Keratinocyte (primary cell): ENCODE data around the gene CUX1. TPM values are rescaled to one million over a fixed set of nuclear protein-coding genes. Genes with fewer than 3 reads are reported as not detected.
"Not testable (repeated sequence)": the region's sequence is repeated elsewhere in the genome, so short reads cannot be mapped to it uniquely, and the experiment has no call there.

Experiments
- DNase-seq: peaks from one replicate; pipeline ENCODE4 v3.0.0-alpha.2; 2011; ENCODE audit warnings: low read depth, missing footprints, low spot score
- FAIRE-seq: peaks from 2 replicates; lab custom pipeline; 2011; peaks lifted over from hg19 to GRCh38; lab: Jason Lieb, UNC
- H2AFZ ChIP-seq: 2 replicates; pipeline ENCODE4 v1.6.0; 2012; ENCODE audit warnings: low read length, control low read depth, inconsistent platforms; ENCODE audit not compliant: control insufficient read depth
- H3K27ac ChIP-seq: 2 replicates; pipeline ENCODE4 v1.5.1; 2011; ENCODE audit warnings: low read length; ENCODE audit not compliant: control insufficient read depth, insufficient read depth
- H3K27me3 ChIP-seq: 3 replicates; pipeline ENCODE4 v1.6.0; 2011; ENCODE audit warnings: low read length; ENCODE audit not compliant: control insufficient read depth, insufficient read depth; ENCODE audit errors: extremely low read depth
- H3K36me3 ChIP-seq, 2 experiments: 2 replicates in 1 of 2; 3 replicates in 1 of 2; pipeline ENCODE4 v1.5.1; 2011; ENCODE audit warnings: low read length in 2 of 2, mild to moderate bottlenecking in 1 of 2; ENCODE audit not compliant: control insufficient read depth in 2 of 2, insufficient read depth in 2 of 2; ENCODE audit errors: extremely low read depth in 1 of 2
- H3K4me1 ChIP-seq: 3 replicates; pipeline ENCODE4 v1.5.1; 2011; ENCODE audit warnings: low read length; ENCODE audit not compliant: control insufficient read depth, insufficient read depth; ENCODE audit errors: extremely low read depth
- H3K4me2 ChIP-seq: 3 replicates; pipeline ENCODE4 v1.6.0; 2011; ENCODE audit warnings: low read depth, low read length; ENCODE audit not compliant: control insufficient read depth, insufficient read depth; ENCODE audit errors: extremely low read depth
- H3K4me3 ChIP-seq, 3 experiments: fragments of 200-600 bp in 1 of 3; sonication (generic) in 1 of 3; 2 replicates in 2 of 3; 3 replicates in 1 of 3; pipeline ENCODE4 v1.5.1; 2011 to 2016; ENCODE audit warnings: low read length in 3 of 3, mild to moderate bottlenecking in 3 of 3, control low read depth in 2 of 3, inconsistent platforms in 1 of 3, low read depth in 1 of 3, mixed read lengths in 1 of 3, mixed run types in 1 of 3, moderate library complexity in 1 of 3; ENCODE audit not compliant: control insufficient read depth in 2 of 3, insufficient read depth in 2 of 3; ENCODE audit errors: extremely low read depth in 1 of 3
- H3K79me2 ChIP-seq: 2 replicates; pipeline ENCODE4 v1.6.0; 2012; ENCODE audit warnings: low read length; ENCODE audit not compliant: control insufficient read depth, insufficient read depth
- H3K9ac ChIP-seq: 3 replicates; pipeline ENCODE4 v1.6.0; 2011; ENCODE audit warnings: low read length; ENCODE audit not compliant: control insufficient read depth, insufficient read depth; ENCODE audit errors: extremely low read depth
- H3K9me1 ChIP-seq: 3 replicates; pipeline ENCODE4 v1.6.0; 2011; ENCODE audit warnings: low read length; ENCODE audit not compliant: control insufficient read depth, insufficient read depth; ENCODE audit errors: extremely low read depth
- H3K9me3 ChIP-seq: 2 replicates; pipeline ENCODE4 v1.5.1; 2012; ENCODE audit warnings: low read depth, low read length; ENCODE audit not compliant: control insufficient read depth
- H4K20me1 ChIP-seq: 3 replicates; pipeline ENCODE4 v1.6.0; 2011; ENCODE audit warnings: low read length; ENCODE audit not compliant: control insufficient read depth, insufficient read depth; ENCODE audit errors: extremely low read depth
- CTCF ChIP-seq, 3 experiments: IDR thresholded peaks in 1 of 3; conservative IDR thresholded peaks in 1 of 3; optimal IDR thresholded peaks in 1 of 3; 2 replicates in 2 of 3; 3 replicates in 1 of 3; pipeline versions ENCODE3 to v1.5.1; 2011; ENCODE audit warnings: low read length in 3 of 3, mild to moderate bottlenecking in 3 of 3, moderate library complexity in 2 of 3, control low read depth in 1 of 3, inconsistent platforms in 1 of 3; ENCODE audit not compliant: insufficient read depth in 2 of 3; ENCODE audit errors: extremely low read depth in 1 of 3
- EZH2 ChIP-seq: IDR thresholded peaks from one replicate; pipeline ENCODE4 v1.6.1; 2012; ENCODE audit warnings: inconsistent platforms, mild to moderate bottlenecking, low read length, moderate library complexity
- dilution Hi-C: fragments of 300-500 bp; cut with MboI; formaldehyde crosslinking; loops from one replicate; pipeline ENCODE4 v1.7.0; 2020; ENCODE audit warnings: low sequenced_read_pairs; ENCODE audit not compliant: extremely low pct_ligation_motif_present
- polyA plus RNA-seq, 5 experiments: library from polyadenylated mRNA; depleted of rRNA in 3 of 5; stranded (reverse) in 3 of 5; stranded (forward) in 1 of 5; unstranded in 1 of 5; fragments of >200 nt; gene quantifications; 1 replicate in 1 of 5; 2 replicates in 3 of 5; 3 replicates in 1 of 5; pipeline versions ENCODE4 v1.2.1 to v1.2.3, GENCODE V29; 2011 to 2012; ENCODE audit warnings: missing spikeins in 2 of 5, low read depth in 1 of 5, low replicate concordance in 1 of 5

The CUX1 gene
- polyA plus RNA-seq, 1 donor (not counting 4 experiments of a cell fraction or from before 2014, with no cell fraction given), result 18.3 TPM

GRCh38 chr7:102227371-102227770 lies 409.9 kb downstream of the CUX1 start:
- no peak for FAIRE-seq
- Histone ChIP-seq H3K27me3 (no peaks in the 10 kb centered on the region), H3K9me3 (no peaks in the 10 kb centered on the region), H3K9me1 (no peaks in the 10 kb centered on the region), H3K79me2 (no peaks in the 10 kb centered on the region), H3K9ac (no peak overlapping the region), H2AFZ (no peak overlapping the region), H3K36me3 (peaks cover 6 to 8% of the 10 kb centered on the region in 2 experiments), H3K27ac (no peak overlapping the region), H3K4me1 (no peaks in the 10 kb centered on the region), H4K20me1 (no peaks in the 10 kb centered on the region), H3K4me3 (no peak overlapping the region), H3K4me2 (no peak overlapping the region)
- TF ChIP-seq EZH2, result no peak
- dilution Hi-C loops, result no loop called here
- DNase-seq, result no peak

- no peak overlapping the region for H2AFZ ChIP-seq
- no peaks in the 10 kb centered on the region for H3K9me3 ChIP-seq
- H3K4me1 ChIP-seq, result no peaks in the 10 kb centered on the region
- TF ChIP-seq EZH2 (no peak), CTCF (optimal IDR thresholded peaks at IDR 0.05 in 1 of 3, IDR thresholded peaks at IDR 0.05 in 1 of 3, conservative IDR thresholded peaks at IDR 0.05 in 1 of 3; ENCODE audit: extremely low read depth in 1 of 3, insufficient read depth in 2 of 3, low read length in 3 of 3) (no peak)
- DNase-seq (no peak), FAIRE-seq (no peak)
- no peak overlapping the region for H3K9ac ChIP-seq
- no peaks in the 10 kb centered on the region for H4K20me1 ChIP-seq
- H3K4me3 ChIP-seq, result no peak overlapping the region
- H3K9me1 ChIP-seq, result no peaks in the 10 kb centered on the region
- H3K27me3 ChIP-seq, result no peaks in the 10 kb centered on the region
- H3K27ac ChIP-seq, result no peak overlapping the region
- H3K4me2 ChIP-seq, result no peak overlapping the region
- peaks cover 6 to 11% of the 10 kb centered on the region in 2 experiments for H3K36me3 ChIP-seq
- dilution Hi-C loops, result no loop called here
- H3K79me2 ChIP-seq, result no peaks in the 10 kb centered on the region
These were observed 411.5 kb downstream of the CUX1 start for GRCh38 chr7:102228935-102229334.

GRCh38 chr7:102230162-102230561 lies 412.7 kb downstream of the CUX1 start:
- H3K27me3 ChIP-seq, H3K9me3 ChIP-seq, H3K27ac ChIP-seq, dilution Hi-C loops, H3K79me2 ChIP-seq, H3K4me3 ChIP-seq, FAIRE-seq, H3K9ac ChIP-seq, H2AFZ ChIP-seq, H3K4me1 ChIP-seq, H3K4me2 ChIP-seq, DNase-seq, H4K20me1 ChIP-seq, H3K9me1 ChIP-seq: not testable (repeated sequence)
- peaks cover 8 to 13% of the 10 kb centered on the region in 2 experiments for H3K36me3 ChIP-seq
